HG03159 (cell line): ENCODE data around the gene SPNS2.

ENCODE experiments used
- ATAC-seq: cut with Tn5 transposase; IDR thresholded peaks from one replicate; pipeline ENCODE4 v1.9.1; 2021; ENCODE audit warnings: mild to moderate bottlenecking, moderate library complexity; ENCODE audit not compliant: unreplicated experiment

Gene SPNS2

DNA sequence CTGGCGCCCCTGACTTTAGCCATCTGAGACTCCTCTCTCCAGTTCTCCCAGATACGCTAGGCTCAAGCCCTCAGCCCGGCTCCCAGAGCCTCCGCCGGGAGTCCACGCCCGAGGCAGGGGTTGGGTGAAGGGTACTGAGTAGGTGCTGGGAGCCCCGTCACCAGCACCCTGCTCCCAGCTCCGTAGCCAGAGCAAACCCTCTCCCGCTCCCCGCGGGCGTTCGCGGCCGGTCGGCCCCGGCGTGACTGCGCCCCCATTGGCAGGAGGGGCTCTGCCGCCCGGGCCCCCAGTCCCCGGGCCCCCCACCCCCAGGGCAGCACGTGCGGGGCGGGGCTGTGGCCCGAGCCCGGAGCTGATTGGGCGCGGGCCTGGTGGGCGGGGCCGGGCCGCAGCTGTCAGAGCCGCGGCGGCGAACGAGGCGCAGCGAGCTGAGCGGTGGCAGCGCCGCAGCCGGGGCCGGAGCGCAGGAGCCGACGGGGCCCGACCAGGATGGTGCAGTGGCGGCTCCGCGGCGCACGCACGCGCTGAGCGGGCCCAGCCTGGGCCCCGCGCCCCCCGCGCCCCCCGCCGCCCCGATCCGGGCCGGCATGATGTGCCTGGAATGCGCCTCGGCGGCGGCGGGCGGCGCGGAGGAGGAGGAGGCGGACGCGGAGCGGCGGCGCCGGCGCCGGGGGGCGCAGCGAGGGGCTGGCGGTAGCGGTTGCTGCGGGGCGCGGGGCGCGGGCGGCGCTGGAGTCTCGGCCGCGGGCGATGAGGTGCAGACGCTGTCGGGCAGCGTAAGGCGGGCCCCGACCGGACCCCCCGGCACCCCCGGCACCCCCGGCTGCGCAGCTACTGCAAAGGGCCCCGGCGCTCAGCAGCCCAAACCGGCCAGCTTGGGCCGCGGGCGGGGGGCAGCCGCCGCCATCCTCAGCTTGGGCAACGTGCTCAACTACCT lies at the start of gene SPNS2:
Gene SPNS2, plus strand, starts transcription at position 421 of the 937 bp plus-strand sequence. Its CDS starts 167 bp downstream, at position 588.
- no peak for ATAC-seq

DNA sequence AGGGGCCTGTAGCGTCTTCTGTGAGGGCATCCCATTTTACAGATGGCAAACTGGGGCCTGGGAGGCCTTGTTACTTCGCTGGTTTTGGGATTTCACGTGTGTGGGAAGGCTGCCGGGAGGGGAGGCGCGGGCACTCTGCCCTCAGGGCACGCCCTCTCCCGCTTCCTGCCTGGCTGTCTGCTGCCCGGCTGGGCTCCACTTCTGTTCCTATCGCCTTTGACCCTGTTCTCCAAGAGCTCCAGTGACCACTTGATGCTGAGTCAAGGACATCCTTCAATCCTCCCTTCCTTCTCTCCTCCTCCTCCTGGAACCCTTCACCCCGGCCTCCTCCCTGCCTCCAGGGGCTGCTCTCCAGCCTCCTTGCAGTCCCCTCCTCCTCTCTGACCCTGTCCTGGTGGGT lies 48.9 kb upstream of the SPNS2 start:
- no peak for ATAC-seq

DNA sequence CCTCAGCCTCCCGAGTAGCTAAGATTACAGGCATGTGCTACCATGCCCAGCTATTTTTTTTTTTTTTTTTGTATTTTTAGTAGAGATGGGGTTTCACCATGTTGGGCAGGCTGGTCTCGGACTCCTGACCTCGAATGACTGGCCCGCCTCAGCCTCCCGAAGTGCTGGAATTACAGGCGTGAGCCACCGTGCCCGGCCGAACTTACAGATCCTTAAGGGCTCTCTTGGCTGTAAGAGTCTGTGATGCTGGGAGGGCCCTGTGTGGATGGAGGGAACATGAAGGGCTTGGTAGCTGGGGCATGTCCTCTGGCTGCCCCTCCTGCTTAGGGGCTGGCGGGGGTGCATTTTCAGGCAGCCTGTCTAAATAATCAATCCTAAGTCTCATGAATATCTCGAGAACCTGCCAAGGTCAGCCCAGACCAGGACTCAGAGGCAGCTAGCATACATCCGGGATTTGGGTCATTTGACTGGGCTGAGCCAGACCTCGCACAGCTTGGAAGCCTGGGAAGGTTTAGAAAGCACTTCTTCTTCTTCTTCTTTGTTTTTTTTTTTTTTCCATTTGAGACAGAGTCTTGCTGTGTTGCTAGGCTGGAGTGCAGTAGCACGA lies 47.9 kb upstream of the SPNS2 start:
- no peak for ATAC-seq

DNA sequence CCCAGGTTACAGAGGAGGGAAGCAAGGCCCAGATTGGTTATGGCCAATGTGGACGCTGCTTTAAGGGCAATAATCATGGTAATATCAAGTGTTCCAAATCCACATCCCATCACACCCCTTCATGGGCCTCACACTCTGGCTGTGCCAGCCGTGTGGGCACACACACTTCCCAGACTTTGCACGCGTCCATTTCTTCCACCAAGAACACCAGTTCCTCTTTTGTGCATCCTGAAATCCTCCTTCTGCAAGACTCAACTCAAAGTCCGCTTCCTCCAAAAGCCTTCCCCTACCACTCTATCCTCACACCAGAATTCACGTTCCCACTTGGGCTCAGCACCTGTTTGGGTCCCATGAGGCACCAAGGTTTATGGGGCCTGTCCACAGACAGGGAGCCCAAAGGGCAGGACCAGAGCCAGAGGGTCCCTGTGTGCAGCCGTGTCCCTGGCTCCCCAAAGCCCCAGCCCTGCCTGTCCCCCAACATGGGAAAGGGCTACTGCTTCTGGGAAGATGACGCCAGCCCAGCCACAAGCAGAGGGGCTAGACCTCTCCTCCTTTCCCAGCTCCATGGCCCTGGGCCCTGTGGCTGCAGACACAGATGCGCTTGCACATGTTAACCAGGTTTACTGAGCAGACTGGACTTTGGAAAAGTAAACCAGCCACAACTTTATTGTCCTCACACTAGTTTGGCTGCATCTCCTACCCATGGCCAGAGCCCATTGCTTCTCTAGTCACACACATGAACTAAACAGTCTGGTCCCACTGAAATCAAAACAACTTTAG lies 44.7 kb upstream of the SPNS2 start:
- ATAC-seq = no peak

- ATAC-seq = no peak
These were observed 38.0 kb upstream of the SPNS2 start for GRCh38 chr17:4460661-4461060.

DNA sequence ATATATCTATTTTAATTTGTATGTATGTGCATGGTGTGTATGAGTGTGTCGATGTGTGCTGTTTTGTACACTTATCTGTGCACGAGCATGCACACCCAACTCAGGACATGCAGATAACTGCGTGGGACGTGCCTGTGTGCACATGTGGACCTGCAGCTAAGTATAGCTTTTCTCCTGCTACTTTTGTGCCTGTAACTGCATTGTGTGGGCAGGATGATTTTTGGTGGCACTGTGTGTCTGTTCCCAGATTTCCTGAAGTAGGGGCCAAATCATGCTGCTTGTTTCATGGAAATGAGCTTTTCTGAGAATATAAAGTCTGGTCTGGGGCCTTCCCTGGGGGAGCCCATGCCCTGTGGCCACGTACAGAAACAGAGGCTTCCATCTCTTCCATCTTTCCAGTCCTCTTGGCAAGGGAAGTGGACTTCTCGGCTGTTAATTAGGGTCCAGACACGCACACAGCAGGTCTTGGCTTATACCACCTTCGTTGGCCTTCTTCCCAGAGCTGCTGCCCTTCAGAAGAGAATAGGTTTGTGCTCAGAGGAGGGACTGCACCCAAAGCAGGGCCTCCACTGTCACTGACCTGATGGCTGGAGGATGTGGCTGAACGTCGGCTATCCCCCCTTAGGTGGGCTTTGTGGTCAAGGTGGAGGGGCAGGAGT lies 34.7 kb upstream of the SPNS2 start:
- no peak for ATAC-seq

DNA sequence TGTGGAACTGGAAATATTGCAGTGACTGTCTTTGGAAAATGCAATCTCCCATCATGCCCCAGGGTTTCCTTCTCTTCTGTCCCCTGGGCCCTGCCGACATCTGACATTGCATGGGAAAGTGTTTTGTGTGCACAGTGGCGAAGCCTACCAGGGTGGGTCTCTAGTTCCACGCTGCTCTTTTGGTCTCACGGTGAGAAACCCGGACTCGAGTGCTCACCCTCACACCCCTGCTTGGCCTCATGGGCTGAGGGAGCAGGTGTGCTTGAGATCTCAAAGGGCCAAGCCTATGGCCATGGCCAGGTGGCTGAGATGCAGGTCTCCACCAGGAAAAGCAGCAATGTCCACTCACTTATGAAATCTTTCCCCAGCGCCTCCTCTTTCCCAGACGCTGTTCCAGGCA lies 32.9 kb upstream of the SPNS2 start:
- ATAC-seq = no peak

- ATAC-seq = no peak
These were observed 31.4 kb upstream of the SPNS2 start for GRCh38 chr17:4467287-4467686.

DNA sequence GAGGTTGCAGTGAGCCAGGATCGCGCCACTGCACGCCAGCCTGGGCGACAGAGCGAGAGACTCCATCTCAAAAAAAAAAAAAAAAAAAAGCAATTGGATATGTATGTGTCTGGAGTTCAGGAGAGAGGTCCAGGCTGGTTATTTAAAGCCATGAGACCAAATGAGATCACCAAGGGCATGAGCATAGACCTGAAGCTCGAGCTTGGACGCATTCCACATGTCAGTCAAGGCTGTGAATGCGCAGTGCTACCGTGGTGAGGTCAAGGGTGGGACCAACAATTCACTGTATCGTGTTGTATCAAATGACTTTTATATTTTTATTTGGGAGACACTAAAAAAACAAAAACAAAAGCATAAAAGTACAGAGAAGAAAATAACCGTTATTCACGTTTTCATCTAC lies 29.1 kb upstream of the SPNS2 start:
- ATAC-seq = no peak

- no peak for ATAC-seq
These were observed 26.4 kb upstream of the SPNS2 start for GRCh38 chr17:4472286-4472685.

DNA sequence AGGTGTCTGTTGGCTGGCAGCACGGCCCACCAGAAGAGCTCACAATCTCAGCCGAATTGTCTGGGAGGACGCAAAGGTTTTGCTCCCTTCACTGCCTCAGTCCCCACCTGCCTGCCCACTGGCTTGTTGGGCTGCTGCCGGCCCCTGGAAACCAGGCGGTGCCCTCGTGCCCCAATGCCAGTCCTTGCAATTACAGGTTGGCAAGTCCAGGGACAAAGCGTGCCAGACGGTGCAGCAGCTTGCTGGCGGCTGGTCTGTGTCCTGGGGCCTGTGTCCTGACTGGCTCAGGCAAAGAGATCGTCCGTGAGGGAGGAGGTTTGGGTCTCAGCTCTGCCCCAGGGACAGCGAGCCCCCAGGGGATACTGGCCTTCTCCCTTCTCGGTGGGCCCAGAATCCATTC lies 24.6 kb upstream of the SPNS2 start:
- no peak for ATAC-seq

- ATAC-seq = no peak
These were observed 23.7 kb upstream of the SPNS2 start for GRCh38 chr17:4475001-4475400.

- no peak for ATAC-seq
These were observed 23.2 kb upstream of the SPNS2 start for GRCh38 chr17:4475463-4475862.

DNA sequence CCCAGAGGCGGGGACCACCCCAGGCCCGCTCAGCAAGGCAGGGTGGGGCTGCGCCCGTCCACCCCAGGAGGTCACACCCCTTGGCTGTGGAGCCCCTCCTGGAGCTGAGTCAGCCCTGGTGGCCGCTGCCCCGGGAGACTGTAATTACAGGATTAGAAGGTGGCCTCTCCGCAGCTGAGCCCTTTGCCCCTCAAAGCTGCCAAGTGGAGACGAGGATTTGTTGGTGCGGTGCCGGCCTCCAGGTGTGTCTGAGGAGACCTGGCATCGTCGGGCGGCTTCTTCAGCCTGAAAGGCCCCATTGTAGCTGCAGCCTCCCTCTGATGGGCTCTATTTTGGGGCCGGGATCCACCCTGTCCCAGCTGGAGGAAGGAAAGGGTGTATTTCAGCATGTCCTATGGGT lies 22.7 kb upstream of the SPNS2 start:
- ATAC-seq = no peak

- ATAC-seq = no peak
These were observed 22.1 kb upstream of the SPNS2 start for GRCh38 chr17:4476511-4477070.

GRCh38 chr17:4477255-4477791 lies 21.4 kb upstream of the SPNS2 start:
- ATAC-seq = no peak

- no peak for ATAC-seq
These were observed 20.3 kb upstream of the SPNS2 start for GRCh38 chr17:4478318-4478830.

DNA sequence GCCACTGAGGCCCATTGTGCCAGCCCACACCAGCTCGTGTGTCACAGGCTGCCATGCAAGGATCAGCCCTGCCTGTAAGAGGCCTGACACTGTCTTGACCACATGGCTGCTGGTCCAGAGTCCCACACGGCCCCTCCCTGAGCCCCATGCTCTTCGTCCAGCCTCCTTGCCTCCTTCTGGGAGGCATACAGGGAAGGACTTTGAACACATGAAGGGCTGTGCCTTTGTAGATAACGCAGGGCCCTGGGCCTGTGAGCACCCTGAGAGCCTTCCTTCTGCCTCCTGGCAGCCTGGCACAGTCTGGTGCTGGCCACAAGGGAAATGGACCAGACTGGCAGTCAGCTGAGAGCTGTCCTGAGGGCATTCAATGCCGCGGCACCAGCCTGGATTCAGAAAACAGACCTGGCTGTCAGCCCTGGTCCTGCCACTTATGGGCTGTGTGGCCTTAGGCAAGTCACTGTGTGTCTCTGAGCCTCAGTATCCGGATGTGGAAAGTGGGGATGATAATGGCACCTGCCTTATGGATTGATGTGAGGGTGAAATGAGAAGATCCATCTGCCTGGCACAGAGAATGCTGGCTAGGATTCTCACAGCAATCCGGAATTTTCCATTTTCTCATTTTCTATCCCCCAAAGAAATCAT lies 19.2 kb upstream of the SPNS2 start:
- no peak for ATAC-seq

DNA sequence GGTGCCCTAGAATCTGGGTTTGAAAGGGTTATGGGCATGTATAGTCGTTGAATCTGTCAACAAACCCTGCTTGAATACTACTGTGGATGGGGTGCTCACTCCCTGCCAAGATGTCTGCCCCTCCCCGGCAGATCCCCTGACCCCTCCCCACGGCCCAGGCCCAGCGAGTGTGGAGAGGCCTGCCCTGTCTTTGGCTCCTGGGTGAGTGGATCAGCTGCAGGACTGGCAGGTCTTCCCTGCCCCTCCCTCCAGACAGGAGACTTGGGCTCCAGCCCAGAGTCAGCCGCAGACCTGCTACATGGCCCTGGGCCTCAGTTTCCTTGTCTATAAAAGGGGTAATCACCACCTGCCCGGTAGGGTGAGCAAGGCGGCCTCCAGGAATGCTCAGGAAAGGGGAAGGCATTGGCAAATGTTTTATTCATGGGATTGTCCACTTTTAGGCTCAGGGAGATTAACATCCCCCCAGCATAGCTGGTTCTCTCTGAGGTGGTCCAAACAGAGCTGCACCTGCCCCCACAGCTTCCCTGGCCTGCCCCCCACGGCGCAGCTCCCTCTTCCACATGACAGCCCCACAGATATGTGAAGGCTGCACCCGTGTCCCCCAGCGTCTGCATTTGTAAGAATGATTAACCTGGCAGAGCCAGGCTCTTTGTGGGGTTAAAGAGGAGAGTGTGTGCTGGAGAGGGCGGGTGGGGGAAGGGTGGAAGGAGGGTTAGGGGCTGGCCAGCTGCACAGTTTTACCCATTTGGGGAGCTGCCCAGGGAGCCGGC lies 18.5 kb upstream of the SPNS2 start:
- no peak for ATAC-seq
